Dedifferentiated amniotic fluid mesenchymal stem cell (primary cell): ENCODE measurements around the gene OR2T2.
"Not testable (repeated sequence)": the region's sequence is repeated elsewhere in the genome, so short reads cannot be mapped to it uniquely, and the experiment has no call there.

Experiments used
- DNase-seq: peaks from one replicate; pipeline ENCODE4 v3.0.0-alpha.2; 2016; ENCODE audit errors: extremely low spot score

OR2T2 gene, protein sequence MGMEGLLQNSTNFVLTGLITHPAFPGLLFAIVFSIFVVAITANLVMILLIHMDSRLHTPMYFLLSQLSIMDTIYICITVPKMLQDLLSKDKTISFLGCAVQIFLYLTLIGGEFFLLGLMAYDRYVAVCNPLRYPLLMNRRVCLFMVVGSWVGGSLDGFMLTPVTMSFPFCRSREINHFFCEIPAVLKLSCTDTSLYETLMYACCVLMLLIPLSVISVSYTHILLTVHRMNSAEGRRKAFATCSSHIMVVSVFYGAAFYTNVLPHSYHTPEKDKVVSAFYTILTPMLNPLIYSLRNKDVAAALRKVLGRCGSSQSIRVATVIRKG

GRCh38 chr1:248445399-248445798 lies at the start of gene OR2T2:
Gene OR2T2, plus strand, starts transcription at chr1:248445637. Its CDS starts 7,161 bp downstream, at chr1:248452798.
- not testable (repeated sequence) for DNase-seq

GRCh38 chr1:248402748-248403147 lies 42.7 kb upstream of the OR2T2 start, which contains the start of gene OR2T1:
Gene OR2T1, plus strand, starts transcription at chr1:248403048. Its CDS starts 3,100 bp downstream, at chr1:248406148.
- no peak for DNase-seq

GRCh38 chr1:248404024-248404423 lies 41.4 kb upstream of the OR2T2 start:
- DNase-seq, result no peak

DNA sequence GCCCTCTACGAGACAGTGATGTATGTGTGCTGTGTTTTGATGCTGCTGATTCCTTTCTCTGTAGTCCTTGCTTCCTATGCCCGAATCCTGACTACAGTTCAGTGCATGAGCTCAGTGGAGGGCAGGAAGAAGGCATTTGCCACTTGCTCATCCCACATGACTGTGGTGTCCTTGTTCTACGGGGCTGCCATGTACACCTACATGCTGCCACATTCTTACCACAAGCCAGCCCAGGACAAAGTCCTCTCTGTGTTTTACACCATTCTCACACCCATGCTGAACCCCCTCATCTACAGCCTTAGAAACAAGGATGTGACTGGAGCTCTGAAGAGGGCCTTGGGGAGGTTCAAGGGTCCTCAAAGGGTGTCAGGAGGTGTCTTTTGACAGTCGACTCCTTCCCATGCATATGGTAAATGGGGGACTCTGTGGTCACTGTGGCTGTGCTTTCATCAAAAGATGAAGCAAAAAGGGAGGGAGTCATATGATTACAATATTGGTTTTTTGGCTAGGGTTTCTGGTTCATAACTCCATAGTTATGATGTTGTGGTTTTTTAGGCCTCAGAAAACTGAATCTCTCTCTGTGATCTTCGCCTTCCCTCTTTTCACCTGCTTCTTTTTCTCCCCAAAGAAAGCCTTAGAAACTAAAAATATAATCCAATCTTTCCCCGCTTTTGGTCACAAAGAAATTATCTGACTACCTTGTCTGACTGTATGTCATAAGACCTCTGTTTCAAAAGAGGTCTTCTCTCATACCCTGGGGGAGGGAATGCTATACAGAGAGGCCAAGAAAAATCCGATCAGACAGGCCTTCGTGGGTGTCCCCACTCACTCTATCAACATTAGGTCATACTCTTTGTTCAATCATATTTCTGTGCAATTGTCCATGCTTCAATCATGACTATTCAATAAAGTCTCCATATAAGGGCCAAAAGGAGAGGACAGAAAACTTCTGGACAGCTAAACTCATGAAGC lies 38.4 kb upstream of the OR2T2 start:
- DNase-seq, result peak; percentile 6

DNA sequence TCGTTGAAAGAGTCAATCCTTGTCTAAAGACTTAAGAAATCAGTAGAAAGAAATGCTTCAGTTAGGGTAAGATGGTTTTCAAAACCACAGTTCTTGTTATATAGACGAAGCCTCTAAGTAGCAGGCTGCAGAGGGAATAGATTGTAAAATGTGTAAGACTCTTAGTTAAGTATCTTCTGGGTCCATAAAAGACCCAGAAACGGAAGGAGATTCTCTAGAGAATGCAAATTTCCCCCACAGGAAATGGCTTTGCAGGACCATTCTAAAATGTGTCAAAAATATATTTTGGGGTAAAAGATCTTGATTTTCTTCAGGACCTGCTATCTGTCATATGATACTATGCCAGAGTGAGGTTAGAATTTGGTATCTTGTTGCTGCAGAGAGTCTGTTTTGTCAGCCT lies 29.2 kb upstream of the OR2T2 start:
- DNase-seq, result peak; percentile 8

- DNase-seq, result no peak
Observed at GRCh38 chr1:248417854-248418253, 27.6 kb upstream of the OR2T2 start.

DNA sequence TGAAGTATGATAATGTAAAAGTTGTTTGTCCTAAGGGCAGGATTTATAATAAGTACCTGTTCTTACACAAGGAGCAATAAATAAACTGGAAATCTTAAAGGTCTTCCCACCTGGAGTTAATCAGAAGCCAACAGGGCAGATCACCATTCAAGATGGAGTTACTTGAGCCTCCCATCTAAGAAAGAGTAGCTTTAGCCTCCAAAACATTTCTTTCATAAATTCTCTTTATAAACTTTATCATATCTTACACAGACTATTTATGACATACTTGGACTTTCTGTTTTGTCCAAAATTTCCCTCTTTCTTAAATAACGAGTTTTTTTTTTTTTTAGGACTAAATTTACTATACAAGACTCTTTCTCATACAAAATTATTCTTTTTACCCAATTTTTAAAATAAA lies 24.1 kb upstream of the OR2T2 start:
- DNase-seq, result no peak

DNA sequence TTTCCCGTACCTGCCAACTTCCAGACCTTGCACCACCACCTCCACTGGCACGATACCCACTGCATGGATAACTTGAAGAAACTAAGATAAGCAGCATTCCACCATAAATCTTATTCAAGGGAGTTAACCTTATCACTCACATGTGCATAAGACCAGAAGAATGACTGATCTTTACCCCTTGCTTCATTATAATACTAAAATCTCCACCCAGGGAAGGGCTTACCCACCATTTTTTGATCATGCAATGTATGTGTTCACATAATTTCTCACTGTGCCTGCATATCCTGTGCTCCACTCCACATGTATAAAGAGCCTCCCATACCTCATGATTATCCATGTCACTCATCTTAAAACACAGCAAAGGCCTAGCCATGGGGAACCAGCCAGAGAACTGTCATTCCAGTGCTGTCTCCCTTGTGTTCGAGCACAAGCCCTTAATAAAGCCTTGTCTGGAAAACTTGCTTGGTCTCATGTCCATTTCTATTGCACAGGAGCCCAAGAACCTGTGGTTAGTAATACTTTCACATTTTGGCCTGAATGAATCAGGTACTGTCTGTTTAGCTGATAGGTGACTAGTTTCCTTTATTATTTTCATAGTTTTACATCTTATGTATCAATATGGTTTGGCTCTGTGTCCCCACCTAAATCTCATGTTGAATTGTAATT lies 17.8 kb upstream of the OR2T2 start:
- not testable (repeated sequence) for DNase-seq

GRCh38 chr1:248428192-248428533 lies 17.3 kb upstream of the OR2T2 start:
- DNase-seq, result peak; percentile 8

DNA sequence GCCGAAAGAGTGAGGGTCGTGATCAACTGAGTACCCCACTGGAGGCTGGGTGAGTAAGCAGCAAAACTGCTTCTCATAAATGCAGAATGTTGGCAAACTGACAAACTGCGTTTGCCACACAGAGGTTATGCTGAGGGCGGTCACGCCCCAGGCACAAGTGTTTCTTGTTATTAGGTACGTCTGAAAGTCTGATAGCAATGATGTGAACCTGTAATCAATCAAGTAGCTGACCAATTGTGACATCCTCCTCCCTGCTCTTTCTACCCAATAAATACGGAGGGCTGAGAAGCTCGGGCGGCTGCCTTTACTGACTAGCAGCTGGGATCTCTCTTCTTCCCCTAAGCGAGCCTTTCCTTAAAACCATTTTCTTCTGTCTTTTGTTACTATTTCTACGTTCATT lies 13.8 kb upstream of the OR2T2 start:
- DNase-seq, result not testable (repeated sequence)

- peak; percentile 8 for DNase-seq
Observed at GRCh38 chr1:248432201-248432600, 13.2 kb upstream of the OR2T2 start.

DNA sequence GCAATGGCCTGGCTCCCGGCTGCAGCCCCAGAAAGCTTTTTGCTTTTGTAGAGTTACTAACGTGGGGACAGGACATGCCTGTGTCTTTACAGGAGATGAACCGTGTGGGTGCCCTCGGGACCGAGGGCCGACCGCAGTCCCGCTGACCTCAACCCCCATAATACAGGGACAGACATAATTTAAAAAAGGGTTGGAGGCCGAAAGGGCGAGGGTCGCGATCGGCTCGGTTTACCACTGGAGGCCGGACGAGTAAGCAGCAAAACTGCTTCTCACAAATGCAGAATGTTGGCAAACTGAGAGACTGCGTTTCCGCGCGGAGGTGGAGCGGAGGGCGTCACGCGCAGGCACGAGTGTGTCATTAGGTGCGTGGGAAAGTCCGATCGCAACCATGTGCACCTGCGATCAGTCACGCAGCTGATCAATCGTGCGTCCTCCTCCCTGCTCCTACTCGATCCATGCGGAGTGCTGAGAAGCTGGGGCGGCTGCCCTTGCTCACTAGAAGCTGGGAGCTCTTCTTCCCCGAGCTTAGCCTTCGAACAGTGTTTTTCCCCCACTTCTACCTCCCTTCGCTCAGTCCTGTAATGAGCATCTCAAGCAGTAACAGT lies 11.5 kb upstream of the OR2T2 start:
- not testable (repeated sequence) for DNase-seq

DNA sequence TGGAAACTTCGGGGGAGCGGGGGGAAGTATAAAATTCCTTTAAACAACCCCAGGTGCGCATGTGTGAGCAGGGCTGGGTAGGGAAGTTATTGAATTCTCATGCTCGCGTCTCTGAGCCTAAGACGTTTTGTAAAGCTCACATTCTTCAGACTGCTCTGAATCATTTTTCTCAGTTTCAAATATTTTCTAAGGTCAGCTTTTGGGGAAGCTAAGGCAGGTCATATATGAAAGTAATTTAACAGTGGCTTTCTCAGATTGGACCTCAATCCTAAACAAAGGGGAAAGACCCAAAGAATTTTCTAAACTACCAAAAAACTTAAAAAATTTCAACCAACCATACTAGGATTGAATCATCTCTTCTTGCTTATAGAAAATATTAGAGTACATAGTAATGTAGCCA lies 10.5 kb upstream of the OR2T2 start:
- not testable (repeated sequence) for DNase-seq

- not testable (repeated sequence) for DNase-seq
Observed at GRCh38 chr1:248436303-248436702, 9.1 kb upstream of the OR2T2 start.

DNA sequence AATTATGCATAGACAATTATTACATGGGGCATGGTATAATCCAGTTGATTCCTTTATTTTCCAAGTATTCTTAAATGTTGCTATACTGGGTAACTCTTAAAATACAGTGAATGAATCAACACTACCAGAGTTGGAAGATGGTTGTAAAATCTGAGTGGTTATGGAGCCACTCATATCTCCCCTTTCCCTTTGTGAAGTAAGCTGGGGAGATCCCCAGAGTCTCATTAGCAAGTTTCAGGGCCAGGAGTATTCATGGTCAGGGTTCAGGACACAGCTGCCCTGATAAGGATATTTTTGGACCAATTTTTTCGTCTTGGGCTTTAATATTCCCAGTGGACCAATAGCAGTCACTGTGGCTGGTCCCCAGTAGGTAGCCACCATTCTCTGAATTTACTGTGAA lies 6.8 kb upstream of the OR2T2 start:
- not testable (repeated sequence) for DNase-seq

DNA sequence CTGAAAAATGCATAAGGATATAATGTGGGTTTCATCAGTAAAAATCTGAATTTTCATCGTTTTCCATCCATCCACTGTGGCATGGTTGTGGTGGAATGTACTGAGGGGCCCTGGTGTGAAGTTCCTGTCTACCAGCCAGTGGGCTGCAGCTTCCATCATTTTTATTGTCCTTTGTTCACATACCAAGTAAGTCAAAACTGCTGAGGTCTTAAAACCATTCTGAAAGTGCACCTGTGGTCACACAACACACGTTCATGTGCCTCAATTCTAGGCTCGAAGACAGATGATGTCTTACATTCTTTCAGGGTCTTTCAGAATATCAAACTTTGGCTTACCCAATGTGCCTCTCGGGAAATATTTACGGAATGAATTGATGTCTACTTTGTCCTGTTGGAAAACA lies 6.2 kb upstream of the OR2T2 start:
- not testable (repeated sequence) for DNase-seq

GRCh38 chr1:248442500-248443277 lies 2.7 kb upstream of the OR2T2 start:
- DNase-seq, result not testable (repeated sequence)

- DNase-seq, result not testable (repeated sequence)
Observed at GRCh38 chr1:248444603-248445002, 834 bp upstream of the OR2T2 start.

DNA sequence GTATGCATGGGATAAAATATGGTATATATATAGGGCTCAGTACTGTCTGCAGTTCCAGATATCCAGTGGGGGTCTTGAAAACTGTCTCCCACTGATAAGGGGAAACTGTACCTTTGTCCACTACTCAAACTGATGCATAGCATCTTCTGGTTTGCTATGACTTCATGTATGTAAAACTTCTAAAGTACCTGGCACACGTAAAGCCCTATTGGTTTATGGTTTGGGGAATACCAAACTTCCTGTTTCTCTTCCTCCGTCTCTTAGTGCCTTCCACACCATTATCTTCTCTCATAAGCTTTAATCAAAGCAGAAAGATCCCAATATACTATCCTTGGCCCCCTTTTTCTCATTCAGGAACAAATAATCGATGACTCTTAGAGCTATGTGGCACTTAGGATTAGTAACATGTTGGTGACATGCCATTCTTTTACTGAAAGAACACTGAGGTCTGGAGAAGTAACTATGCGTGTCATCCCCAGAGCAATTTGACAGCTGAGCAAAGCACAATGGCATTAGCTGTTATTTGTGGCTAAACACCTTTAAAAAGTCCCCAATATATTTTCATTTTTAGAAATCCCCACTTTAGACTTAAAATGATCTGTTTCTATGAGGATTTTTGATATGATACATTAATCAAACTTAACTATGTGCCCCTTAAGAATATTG lies 3.1 kb downstream of the OR2T2 start:
- not testable (repeated sequence) for DNase-seq

DNA sequence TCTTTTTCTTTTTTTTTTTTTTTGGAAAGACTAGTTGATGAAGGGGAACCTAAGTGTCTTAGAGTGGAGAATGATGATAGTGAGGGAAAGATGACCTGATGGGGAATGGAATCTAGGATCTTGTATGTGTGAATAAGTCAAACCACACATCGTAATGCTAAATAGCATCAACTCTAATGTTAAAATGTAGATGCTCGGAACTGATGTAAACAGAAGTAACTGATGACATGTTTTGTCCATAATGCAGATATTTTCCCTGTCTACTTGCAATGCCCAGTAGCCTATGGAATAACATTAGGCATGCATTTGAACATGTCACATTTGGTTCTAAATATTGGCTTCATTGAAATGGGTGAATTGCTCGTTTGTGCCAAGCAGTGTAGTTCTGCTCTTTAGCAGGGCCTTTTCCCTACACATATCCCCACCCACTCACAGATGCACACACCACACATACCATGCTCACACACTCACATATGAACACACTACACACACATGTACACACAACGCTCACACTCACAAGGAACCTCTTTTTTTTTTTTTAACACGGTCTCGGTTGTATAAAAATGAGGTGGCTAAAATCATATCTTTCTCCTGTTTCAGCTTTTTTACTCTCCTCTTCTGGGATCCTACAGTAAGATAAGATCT lies 4.5 kb downstream of the OR2T2 start:
- not testable (repeated sequence) for DNase-seq
